HepG2 (cell line): Measurements from ENCODE around the gene TAP1. TPM values are rescaled to one million over a fixed set of nuclear protein-coding genes. Genes with fewer than 3 reads are reported as not detected.

Experiments
- ATAC-seq: fragments of 200-7000 bp; cut with Tn5 transposase; 3 replicates; pipeline ENCODE4 v1.9.1; 2020; ENCODE audit warnings: mild to moderate bottlenecking, moderate library complexity
- BruUV-seq: library from RNA; stranded (reverse); fragments of 400-500 nt; replicated peaks from 2 replicates; lab custom pipeline; 2021; lab: Mats Ljungman, UMichigan
- CTCF ChIA-PET: fragments of 300-600 bp; formaldehyde crosslinking; extraction: SDS; loops from one replicate; lab custom pipeline; 2021; ENCODE audit warnings: low total read pairs, inconsistent platforms, low intra/inter-chr PET ratio; lab: Yijun Ruan, JAX
- POLR2A ChIA-PET: fragments of 350-600 bp; sonication (Branson Sonifier 250); formaldehyde crosslinking; loops from one replicate; lab custom pipeline; 2020; ENCODE audit warnings: antibody characterized with exemption, inconsistent platforms; lab: Yijun Ruan, JAX
- DNase-seq: peaks from one replicate; pipeline ENCODE4 v3.0.0-alpha.2; 2015; ENCODE audit warnings: low spot score
- FAIRE-seq: peaks from 3 replicates; lab custom pipeline; 2011; peaks lifted over from hg19 to GRCh38; lab: Jason Lieb, UNC
- H2AFZ ChIP-seq: one replicate; pipeline ENCODE4 v1.6.1; 2011; ENCODE audit warnings: low read length, inconsistent platforms
- H3K27ac ChIP-seq: fragments of 300-600 bp; 3 replicates; pipeline ENCODE4 v1.8.0; 2011; ENCODE audit warnings: mixed run types, mild to moderate bottlenecking, mixed read lengths, low read length, inconsistent platforms; ENCODE audit not compliant: insufficient read depth; ENCODE audit errors: extremely low read length
- H3K27me3 ChIP-seq, 2 experiments: fragments of 200-600 bp in 1 of 2; 2 replicates in 1 of 2; 3 replicates in 1 of 2; pipeline versions ENCODE4 v1.6.0 to v1.8.0; 2011; ENCODE audit warnings: low read length in 2 of 2, mild to moderate bottlenecking in 2 of 2, moderate library complexity in 2 of 2, inconsistent platforms in 1 of 2; ENCODE audit not compliant: insufficient read depth in 2 of 2, control insufficient read depth in 1 of 2
- H3K36me3 ChIP-seq, 2 experiments: fragments of 200-600 bp in 1 of 2; replicated peaks in 1 of 2; 2 replicates in 1 of 2; 3 replicates in 1 of 2; pipeline versions ENCODE4 v1.5.1 to v1.8.0; 2011; ENCODE audit warnings: low read length in 2 of 2, inconsistent platforms in 1 of 2; ENCODE audit not compliant: insufficient read depth in 2 of 2, control insufficient read depth in 1 of 2
- H3K4me1 ChIP-seq: 2 replicates; pipeline ENCODE4 v1.5.1; 2012; ENCODE audit warnings: low read length, inconsistent platforms; ENCODE audit not compliant: insufficient read depth
- H3K4me2 ChIP-seq: 2 replicates; pipeline ENCODE4 v1.6.0; 2011; ENCODE audit warnings: low read depth, low read length, inconsistent platforms
- H3K4me3 ChIP-seq, 3 experiments: fragments of 200-600 bp in 1 of 3; sonication (generic), shearing (Covaris generic) in 1 of 3; replicated peaks in 1 of 3; 2 replicates each; pipeline ENCODE4 v1.5.1; 2011 to 2016; ENCODE audit warnings: low read length in 3 of 3, inconsistent platforms in 2 of 3, low read depth in 2 of 3, mild to moderate bottlenecking in 2 of 3, control low read depth in 1 of 3, mixed read lengths in 1 of 3; ENCODE audit not compliant: insufficient read depth in 1 of 3
- H3K79me2 ChIP-seq: one replicate; pipeline ENCODE4 v1.6.1; 2011; ENCODE audit warnings: low read length, inconsistent platforms; ENCODE audit not compliant: insufficient read depth
- H3K9ac ChIP-seq: 2 replicates; pipeline ENCODE4 v1.6.0; 2011; ENCODE audit warnings: mild to moderate bottlenecking, low read depth, low read length, inconsistent platforms; ENCODE audit not compliant: insufficient read depth
- H3K9me3 ChIP-seq: 2 replicates; pipeline ENCODE4 v1.5.1; 2012; ENCODE audit warnings: mild to moderate bottlenecking, low read length
- H4K20me1 ChIP-seq: 2 replicates; pipeline ENCODE4 v1.6.0; 2011; ENCODE audit warnings: inconsistent platforms, mild to moderate bottlenecking, low read length, moderate library complexity; ENCODE audit not compliant: insufficient read depth
- ESRRA ChIP-seq: sonication (generic); formaldehyde crosslinking; IDR thresholded peaks from 2 replicates; pipeline ENCODE4 v1.5.1; 2020; ENCODE audit warnings: mild to moderate bottlenecking, low read depth, missing genetic modification reagents
- FOXO4 ChIP-seq: sonication (generic); formaldehyde crosslinking; conservative IDR thresholded peaks from 2 replicates; pipeline ENCODE4 v1.8.1; 2023; ENCODE audit warnings: missing genetic modification reagents
- PHF20 ChIP-seq: sonication (generic); formaldehyde crosslinking; IDR thresholded peaks from 2 replicates; pipeline ENCODE4 v1.5.0; 2020; ENCODE audit warnings: mild to moderate bottlenecking, missing genetic modification reagents
- ZNF18 ChIP-seq: sonication (generic); formaldehyde crosslinking; IDR thresholded peaks from 2 replicates; pipeline ENCODE4 v1.8.0; 2022; ENCODE audit warnings: mild to moderate bottlenecking, missing genetic modification reagents; ENCODE audit not compliant: insufficient replicate concordance
- ZNF343 ChIP-seq: sonication (generic); formaldehyde crosslinking; IDR thresholded peaks from 2 replicates; pipeline ENCODE4 v1.4.0; 2020; ENCODE audit warnings: mild to moderate bottlenecking, missing genetic modification reagents
- WGBS: methylation state at CpG from one replicate; pipeline ENCODE4 v1.1.6; 2017; ENCODE audit warnings: low lambda C conversion rate; 5-methylcytosine and 5-hydroxymethylcytosine counted together
- in situ Hi-C: cut with HindIII; loops from 2 replicates; pipeline ENCODE4 v1.10.0; 2017; ENCODE audit warnings: low pct_unique_long_range_greater_than_20kb; ENCODE audit not compliant: extremely low pct_ligation_motif_present
- intact Hi-C: fragments of 100-400 bp; cut with micrococcal nuclease; formaldehyde crosslinking; loops from one replicate; pipeline ENCODE4 v1.10.0; 2022; ENCODE audit not compliant: unreplicated experiment
- polyA plus RNA-seq, 8 experiments: library from polyadenylated mRNA; depleted of rRNA in 3 of 8; stranded (reverse) in 7 of 8; unstranded in 1 of 8; fragments of >200 nt; fragmentation: Illumina TruSeq in 4 of 8; extraction: Trizol in 4 of 8; gene quantifications; 2 replicates each; pipeline versions ENCODE4 v1.2.1 to v1.2.3, GENCODE V29; 2011 to 2016; ENCODE audit warnings: low read depth in 4 of 8, missing spikeins in 1 of 8, mixed read lengths in 1 of 8; ENCODE audit not compliant: insufficient read depth in 1 of 8
- total RNA-seq, 5 experiments: library from RNA; depleted of rRNA; stranded (reverse); fragments of >200 nt; fragmentation: Illumina TruSeq; extraction: Trizol; gene quantifications; 2 replicates each; pipeline ENCODE4 v1.2.3, GENCODE V29; 2016; ENCODE audit warnings: low read depth in 1 of 5
- TF ChIP-seq, protein P1 (sequence below): sonication (generic); formaldehyde crosslinking; IDR thresholded peaks from 2 replicates; pipeline ENCODE4 v1.4.0; 2020; ENCODE audit warnings: missing genetic modification reagents, borderline replicate concordance

The TAP1 gene
- total and polyA plus RNA-seq, 2 of the 13 experiments (the other 11 are each of a cell fraction or from before 2014, with no cell fraction given): 31.2 to 52.2 TPM

GRCh38 chr6:32842690-32843089 is 10.8 kb downstream of the TAP1 start (continued):
- TF ChIP-seq, protein P1, sequence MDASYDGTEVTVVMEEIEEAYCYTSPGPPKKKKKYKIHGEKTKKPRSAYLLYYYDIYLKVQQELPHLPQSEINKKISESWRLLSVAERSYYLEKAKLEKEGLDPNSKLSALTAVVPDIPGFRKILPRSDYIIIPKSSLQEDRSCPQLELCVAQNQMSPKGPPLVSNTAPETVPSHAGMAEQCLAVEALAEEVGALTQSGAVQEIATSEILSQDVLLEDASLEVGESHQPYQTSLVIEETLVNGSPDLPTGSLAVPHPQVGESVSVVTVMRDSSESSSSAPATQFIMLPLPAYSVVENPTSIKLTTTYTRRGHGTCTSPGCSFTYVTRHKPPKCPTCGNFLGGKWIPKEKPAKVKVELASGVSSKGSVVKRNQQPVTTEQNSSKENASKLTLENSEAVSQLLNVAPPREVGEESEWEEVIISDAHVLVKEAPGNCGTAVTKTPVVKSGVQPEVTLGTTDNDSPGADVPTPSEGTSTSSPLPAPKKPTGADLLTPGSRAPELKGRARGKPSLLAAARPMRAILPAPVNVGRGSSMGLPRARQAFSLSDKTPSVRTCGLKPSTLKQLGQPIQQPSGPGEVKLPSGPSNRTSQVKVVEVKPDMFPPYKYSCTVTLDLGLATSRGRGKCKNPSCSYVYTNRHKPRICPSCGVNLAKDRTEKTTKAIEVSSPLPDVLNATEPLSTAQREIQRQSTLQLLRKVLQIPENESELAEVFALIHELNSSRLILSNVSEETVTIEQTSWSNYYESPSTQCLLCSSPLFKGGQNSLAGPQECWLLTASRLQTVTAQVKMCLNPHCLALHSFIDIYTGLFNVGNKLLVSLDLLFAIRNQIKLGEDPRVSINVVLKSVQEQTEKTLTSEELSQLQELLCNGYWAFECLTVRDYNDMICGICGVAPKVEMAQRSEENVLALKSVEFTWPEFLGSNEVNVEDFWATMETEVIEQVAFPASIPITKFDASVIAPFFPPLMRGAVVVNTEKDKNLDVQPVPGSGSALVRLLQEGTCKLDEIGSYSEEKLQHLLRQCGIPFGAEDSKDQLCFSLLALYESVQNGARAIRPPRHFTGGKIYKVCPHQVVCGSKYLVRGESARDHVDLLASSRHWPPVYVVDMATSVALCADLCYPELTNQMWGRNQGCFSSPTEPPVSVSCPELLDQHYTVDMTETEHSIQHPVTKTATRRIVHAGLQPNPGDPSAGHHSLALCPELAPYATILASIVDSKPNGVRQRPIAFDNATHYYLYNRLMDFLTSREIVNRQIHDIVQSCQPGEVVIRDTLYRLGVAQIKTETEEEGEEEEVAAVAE (CRISPR knock-in tag): no peak
- TF ChIP-seq ZNF18 (CRISPR knock-in tag) (no peak), ZNF343 (CRISPR knock-in tag) (no peak)

GRCh38 chr6:32842021-32842650 is 11.4 kb downstream of the TAP1 start:
- CTCF ChIA-PET: interaction anchor here (1.0 to 1.4 kb wide), 2 partner anchors 11 to 26 kb away, joined by 3 to 4 read pairs; partner anchors contain the start of genes PSMB9 and TAP1
- WGBS: 96% methylated on average over 6 of the region's 6 CpGs

More at GRCh38 chr6:32842021-32842650, 11.4 kb downstream of the TAP1 start:
- Histone ChIP-seq H4K20me1 (no peaks in the 10 kb centered on the region), H3K79me2 (peaks cover 4% of the 10 kb centered on the region), H3K9me3 (no peaks in the 10 kb centered on the region), H3K27me3 (no peaks in the 10 kb centered on the region; a peak in 1 of 5 replicates), H3K4me1 (peaks cover 23% of the 10 kb centered on the region), H3K9ac (no peak overlapping the region), H3K36me3 (peaks cover 0 to 1% of the 10 kb centered on the region in 2 experiments; a peak in 1 of 5 replicates), H2AFZ (no peak overlapping the region), H3K4me3 (no peak overlapping the region), H3K4me2 (no peak overlapping the region), H3K27ac (no peak overlapping the region)
- intact Hi-C loops: no loop called here
- ATAC-seq: no peak
- BruUV-seq: no TSS peak
- FAIRE-seq: no peak
- DNase-seq: no peak
- POLR2A ChIA-PET: no interaction called here
- in situ Hi-C loops: no loop called here
- 0 out of 2 replicates have a peak, but pooled peaks have one; percentile 47 for TF ChIP-seq FOXO4 (CRISPR knock-in tag)
- TF ChIP-seq ESRRA: no peak
- TF ChIP-seq PHF20 (CRISPR knock-in tag): no peak
